ENCODE data around the gene PCDHGA4.
"Not testable (repeated sequence)": the region's sequence is repeated elsewhere in the genome, so short reads cannot be mapped to it uniquely, and the experiment has no call there.

Gene PCDHGA4

GRCh38 chr5:141388661-141389060, 33.8 kb downstream of the PCDHGA4 start:
- no peak for TF ChIP-seq CTCF (IDR thresholded peaks at IDR 0.05; ENCODE audit: extremely low read depth, insufficient read depth, missing control alignments)
- no peak for DNase-seq (ENCODE audit: low spot score)
- in situ Hi-C loops (cut with MboI; ENCODE audit: low pct_unique_long_range_greater_than_20kb, low sequenced_read_pairs, unreplicated experiment): no loop called here

- no peak for TF ChIP-seq CTCF (IDR thresholded peaks at IDR 0.05; ENCODE audit: extremely low read depth, insufficient read depth, missing control alignments)
- in situ Hi-C loops (cut with MboI; ENCODE audit: low pct_unique_long_range_greater_than_20kb, low sequenced_read_pairs, unreplicated experiment): no loop called here
- no peak for DNase-seq (ENCODE audit: low spot score)
These were observed 34.6 kb downstream of the PCDHGA4 start for GRCh38 chr5:141389153-141390042.

GRCh38 chr5:141392429-141393198, 37.8 kb downstream of the PCDHGA4 start, which contains the start of gene PCDHGA8:
Gene PCDHGA8 (plus strand): TSS chr5:141392633. CDS start chr5:141392814, 181 bp downstream.
- TF ChIP-seq CTCF (IDR thresholded peaks at IDR 0.05; ENCODE audit: extremely low read depth, insufficient read depth, missing control alignments): no peak
- in situ Hi-C loops (cut with MboI; ENCODE audit: low pct_unique_long_range_greater_than_20kb, low sequenced_read_pairs, unreplicated experiment): no loop called here
- DNase-seq (ENCODE audit: low spot score): no peak

DNA sequence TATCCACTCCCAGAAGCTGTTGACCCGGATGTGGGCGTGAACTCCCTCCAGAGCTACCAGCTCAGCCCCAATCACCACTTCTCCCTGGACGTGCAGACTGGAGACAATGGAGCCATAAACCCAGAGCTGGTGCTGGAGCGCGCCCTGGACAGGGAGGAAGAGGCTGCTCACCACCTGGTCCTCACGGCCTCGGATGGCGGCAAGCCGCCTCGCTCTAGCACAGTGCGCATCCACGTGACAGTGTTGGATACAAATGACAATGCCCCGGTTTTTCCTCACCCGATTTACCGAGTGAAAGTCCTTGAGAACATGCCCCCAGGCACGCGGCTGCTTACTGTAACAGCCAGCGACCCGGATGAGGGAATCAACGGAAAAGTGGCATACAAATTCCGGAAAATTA, 38.4 kb downstream of the PCDHGA4 start:
- in situ Hi-C loops (cut with MboI; ENCODE audit: low pct_unique_long_range_greater_than_20kb, low sequenced_read_pairs, unreplicated experiment): no loop called here
- no peak for TF ChIP-seq CTCF (IDR thresholded peaks at IDR 0.05; ENCODE audit: extremely low read depth, insufficient read depth, missing control alignments)
- no peak for DNase-seq (ENCODE audit: low spot score)

GRCh38 chr5:141394401-141395187, 39.8 kb downstream of the PCDHGA4 start:
- DNase-seq (ENCODE audit: low spot score); in situ Hi-C loops (cut with MboI; ENCODE audit: low pct_unique_long_range_greater_than_20kb, low sequenced_read_pairs, unreplicated experiment): not testable (repeated sequence)

DNA sequence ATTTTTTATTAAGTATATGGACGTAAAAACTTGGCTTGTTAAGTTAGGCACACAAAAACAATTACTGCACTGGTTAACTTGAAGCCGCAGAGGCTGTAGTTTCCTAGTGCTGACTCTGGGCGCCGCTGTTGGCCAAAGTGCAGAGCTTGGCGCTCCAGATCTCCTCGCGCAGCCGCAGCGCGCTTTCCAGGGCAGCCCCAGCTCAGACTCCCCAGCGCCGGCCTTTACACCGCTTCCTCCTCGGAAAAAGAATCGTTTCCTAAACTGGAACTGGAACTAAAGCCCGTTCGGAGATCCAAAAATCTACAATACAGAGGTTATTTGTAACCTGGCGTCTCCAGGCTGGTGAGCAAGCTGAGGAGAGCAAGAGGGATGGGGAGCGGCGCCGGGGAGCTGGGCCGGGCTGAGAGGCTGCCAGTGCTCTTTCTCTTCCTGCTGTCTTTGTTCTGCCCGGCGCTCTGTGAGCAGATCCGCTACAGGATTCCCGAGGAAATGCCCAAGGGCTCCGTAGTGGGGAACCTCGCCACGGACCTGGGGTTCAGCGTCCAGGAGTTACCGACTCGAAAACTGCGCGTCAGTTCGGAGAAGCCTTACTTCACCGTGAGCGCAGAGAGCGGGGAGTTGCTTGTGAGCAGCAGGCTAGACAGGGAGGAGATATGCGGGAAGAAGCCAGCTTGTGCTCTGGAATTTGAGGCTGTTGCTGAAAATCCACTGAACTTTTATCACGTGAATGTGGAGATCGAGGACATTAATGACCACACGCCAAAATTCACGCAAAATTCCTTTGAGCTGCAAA, 43.1 kb downstream of the PCDHGA4 start, which contains the start of gene PCDHGB5:
PCDHGB5 (plus strand) TSS at position 192 of the 796 bp plus-strand sequence; CDS start at position 373, 181 bp downstream.
- in situ Hi-C loops (cut with MboI; ENCODE audit: low pct_unique_long_range_greater_than_20kb, low sequenced_read_pairs, unreplicated experiment); DNase-seq (ENCODE audit: low spot score): not testable (repeated sequence)
- TF ChIP-seq CTCF (IDR thresholded peaks at IDR 0.05; ENCODE audit: extremely low read depth, insufficient read depth, missing control alignments): peak; percentile 59
